ENCODE data around the gene PAEP.

DNA sequence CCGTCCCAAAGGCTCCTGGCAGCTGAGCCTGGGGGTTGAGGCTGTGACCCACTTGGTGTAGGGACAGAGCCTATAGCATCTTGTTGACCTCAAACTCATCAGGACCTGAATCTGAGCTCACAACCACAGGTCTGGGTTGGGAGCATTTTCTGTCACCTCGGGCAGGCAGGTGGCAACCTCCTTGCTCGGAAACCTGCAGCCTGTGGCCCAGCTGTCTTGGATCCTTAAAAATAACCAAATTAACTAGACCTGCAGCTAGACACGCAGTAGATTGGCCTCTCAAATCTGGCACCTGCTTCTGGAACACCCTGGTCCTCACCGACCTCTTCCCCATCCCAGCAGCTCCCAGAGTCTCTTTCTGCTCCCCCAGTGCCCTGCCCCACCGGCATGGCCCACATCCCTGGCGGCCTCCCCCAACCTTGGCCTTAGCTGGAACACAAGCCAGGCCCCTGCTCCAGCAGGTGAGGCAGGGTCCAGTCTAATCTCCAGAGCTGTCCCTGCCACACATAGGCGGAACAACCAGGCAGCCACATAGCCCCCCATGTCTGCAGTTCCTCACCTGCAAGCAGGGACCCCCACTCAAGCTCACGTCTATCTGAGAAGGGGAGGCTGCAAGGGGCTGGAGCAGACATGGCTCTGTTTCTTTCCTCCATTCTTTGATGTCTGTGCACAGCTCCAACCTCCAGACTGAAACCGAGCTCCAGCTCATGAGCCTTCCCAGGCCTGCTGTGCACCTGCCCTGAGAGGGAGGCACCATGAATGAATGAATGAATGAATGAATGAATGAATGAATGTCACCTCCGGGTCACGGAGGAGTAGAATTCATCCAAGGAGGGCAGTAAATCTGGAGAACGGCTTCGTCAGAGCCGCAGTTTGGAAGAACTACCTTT lies 28.3 kb downstream of the PAEP start:
- TF ChIP-seq, protein P1, sequence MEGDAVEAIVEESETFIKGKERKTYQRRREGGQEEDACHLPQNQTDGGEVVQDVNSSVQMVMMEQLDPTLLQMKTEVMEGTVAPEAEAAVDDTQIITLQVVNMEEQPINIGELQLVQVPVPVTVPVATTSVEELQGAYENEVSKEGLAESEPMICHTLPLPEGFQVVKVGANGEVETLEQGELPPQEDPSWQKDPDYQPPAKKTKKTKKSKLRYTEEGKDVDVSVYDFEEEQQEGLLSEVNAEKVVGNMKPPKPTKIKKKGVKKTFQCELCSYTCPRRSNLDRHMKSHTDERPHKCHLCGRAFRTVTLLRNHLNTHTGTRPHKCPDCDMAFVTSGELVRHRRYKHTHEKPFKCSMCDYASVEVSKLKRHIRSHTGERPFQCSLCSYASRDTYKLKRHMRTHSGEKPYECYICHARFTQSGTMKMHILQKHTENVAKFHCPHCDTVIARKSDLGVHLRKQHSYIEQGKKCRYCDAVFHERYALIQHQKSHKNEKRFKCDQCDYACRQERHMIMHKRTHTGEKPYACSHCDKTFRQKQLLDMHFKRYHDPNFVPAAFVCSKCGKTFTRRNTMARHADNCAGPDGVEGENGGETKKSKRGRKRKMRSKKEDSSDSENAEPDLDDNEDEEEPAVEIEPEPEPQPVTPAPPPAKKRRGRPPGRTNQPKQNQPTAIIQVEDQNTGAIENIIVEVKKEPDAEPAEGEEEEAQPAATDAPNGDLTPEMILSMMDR (IDR thresholded peaks at IDR 0.05): no peak
- TF ChIP-seq POLR2A (IDR thresholded peaks at IDR 0.05): no peak

Measured in ovary (tissue), 3 donors.